A673 (cell line): ENCODE data around the gene LRRC1. TPM values are rescaled to one million over a fixed set of nuclear protein-coding genes. Genes with fewer than 3 reads are reported as not detected.

Experiments
- BruUV-seq: library from RNA; stranded (reverse); fragments of 400-500 nt; replicated peaks from 2 replicates; lab custom pipeline; 2021; lab: Mats Ljungman, UMichigan
- CTCF ChIA-PET: fragments of 300-600 bp; sonication (Branson Sonifier 250); formaldehyde crosslinking; loops from one replicate; lab custom pipeline; 2022; ENCODE audit warnings: antibody characterized with exemption; lab: Charles Lee
- POLR2A ChIA-PET: fragments of 300-600 bp; sonication (Branson Sonifier 250); formaldehyde crosslinking; loops from one replicate; lab custom pipeline; 2022; ENCODE audit warnings: antibody characterized with exemption; ENCODE audit not compliant: low non-redundant PET; lab: Charles Lee
- DNase-seq: peaks from one replicate; pipeline ENCODE4 v3.0.0-alpha.2; 2015; ENCODE audit warnings: low spot score
- H3K27ac ChIP-seq: fragments of 200-600 bp; sonication (generic); 2 replicates; pipeline ENCODE4 v1.5.1; 2016; ENCODE audit warnings: mixed run types, low read depth, mild to moderate bottlenecking, mixed read lengths, antibody characterized with exemption, low read length; ENCODE audit not compliant: poor library complexity, severe bottlenecking
- H3K27me3 ChIP-seq: fragments of 200-600 bp; sonication (generic); replicated peaks from 2 replicates; pipeline ENCODE4 v1.6.1; 2017; ENCODE audit warnings: mixed run types, low read depth, mild to moderate bottlenecking, mixed read lengths, antibody characterized with exemption, low read length; ENCODE audit not compliant: insufficient read depth, poor library complexity
- H3K36me3 ChIP-seq: fragments of 200-600 bp; sonication (generic); 2 replicates; pipeline ENCODE4 v1.6.1; 2016; ENCODE audit warnings: mixed run types, mild to moderate bottlenecking, mixed read lengths, antibody characterized with exemption, low read length; ENCODE audit not compliant: insufficient read depth, poor library complexity, severe bottlenecking
- H3K4me1 ChIP-seq: fragments of 200-600 bp; sonication (generic); 2 replicates; pipeline ENCODE4 v1.6.1; 2017; ENCODE audit warnings: mixed run types, mild to moderate bottlenecking, mixed read lengths, antibody characterized with exemption, low read length; ENCODE audit not compliant: insufficient read depth, poor library complexity, severe bottlenecking
- H3K4me3 ChIP-seq: fragments of 200-600 bp; sonication (generic); 2 replicates; pipeline ENCODE4 v1.5.1; 2016; ENCODE audit warnings: low read depth, mixed run types, mild to moderate bottlenecking, mixed read lengths, low read length; ENCODE audit not compliant: poor library complexity, severe bottlenecking
- H3K9me3 ChIP-seq: fragments of 200-600 bp; sonication (generic); 2 replicates; pipeline ENCODE4 v1.6.1; 2016; ENCODE audit warnings: mixed run types, low read depth, mild to moderate bottlenecking, mixed read lengths, antibody characterized with exemption, low read length; ENCODE audit not compliant: poor library complexity, severe bottlenecking
- CTCF ChIP-seq: fragments of 300-800, 200-600 bp; sonication (generic); conservative IDR thresholded peaks from 2 replicates; pipeline ENCODE4 v1.5.1; 2017; ENCODE audit warnings: low read depth, mild to moderate bottlenecking, antibody characterized with exemption, low read length, moderate library complexity, mixed read lengths
- EZH2 ChIP-seq: fragments of 200-600 bp; sonication (generic); IDR thresholded peaks from 2 replicates; pipeline ENCODE4 v1.6.1; 2017; ENCODE audit warnings: borderline replicate concordance, low read depth, mild to moderate bottlenecking, mixed read lengths, antibody characterized with exemption, low read length; ENCODE audit not compliant: poor library complexity, severe bottlenecking
- intact Hi-C: fragments of 100-400 bp; cut with micrococcal nuclease; formaldehyde crosslinking; loops from one replicate; pipeline ENCODE4 v1.10.0; 2022; ENCODE audit not compliant: unreplicated experiment
- total RNA-seq: library from RNA; stranded (reverse); gene quantifications from 2 replicates; pipeline ENCODE4 v1.2.3, GENCODE V29; 2021

LRRC1 gene
- total RNA-seq, 1 experiment from 2014 or later: 4.4 TPM

- H3K27ac ChIP-seq: no peak overlapping the region
- TF ChIP-seq CTCF: no peak
- no peak for TF ChIP-seq EZH2
- no peaks in the 10 kb centered on the region for H3K4me1 ChIP-seq
- DNase-seq: no peak
- no peaks in the 10 kb centered on the region for H3K27me3 ChIP-seq
- POLR2A ChIA-PET: no interaction called here
- no peak overlapping the region for H3K4me3 ChIP-seq
- no TSS peak for BruUV-seq
- intact Hi-C loops: no loop called here
- no peaks in the 10 kb centered on the region for H3K36me3 ChIP-seq
- CTCF ChIA-PET: no interaction called here
- H3K9me3 ChIP-seq: no peaks in the 10 kb centered on the region
These were observed 108.6 kb downstream of the LRRC1 start for GRCh38 chr6:53903357-53903756.

- no peak overlapping the region for H3K27ac ChIP-seq
- CTCF ChIA-PET: no interaction called here
- H3K36me3 ChIP-seq: no peaks in the 10 kb centered on the region
- no peaks in the 10 kb centered on the region for H3K4me1 ChIP-seq
- no peak overlapping the region for H3K4me3 ChIP-seq
- BruUV-seq: no TSS peak
- POLR2A ChIA-PET: no interaction called here
- H3K27me3 ChIP-seq: no peaks in the 10 kb centered on the region
- TF ChIP-seq EZH2 (no peak), CTCF (no peak)
- no peaks in the 10 kb centered on the region for H3K9me3 ChIP-seq
- intact Hi-C loops: no loop called here
- no peak for DNase-seq
These were observed 111.3 kb downstream of the LRRC1 start for GRCh38 chr6:53906103-53906502.

- no peaks in the 10 kb centered on the region for H3K36me3 ChIP-seq
- H3K27ac ChIP-seq: no peak overlapping the region
- no peaks in the 10 kb centered on the region for H3K27me3 ChIP-seq
- intact Hi-C loops: no loop called here
- BruUV-seq: no TSS peak
- H3K4me3 ChIP-seq: no peak overlapping the region
- POLR2A ChIA-PET: no interaction called here
- CTCF ChIA-PET: no interaction called here
- TF ChIP-seq CTCF (no peak), EZH2 (no peak)
- H3K9me3 ChIP-seq: no peaks in the 10 kb centered on the region
- no peak for DNase-seq
- H3K4me1 ChIP-seq: no peaks in the 10 kb centered on the region
These were observed 112.0 kb downstream of the LRRC1 start for GRCh38 chr6:53906842-53907241.
